D341Med (cell line): ENCODE data around the gene PAM.

Source experiments
- DNase-seq: peaks from one replicate; pipeline ENCODE4 v3.0.0; 2012; ENCODE audit warnings: low spot score

The PAM gene

GRCh38 chr5:102815084-102815483 lies 60.0 kb downstream of the PAM start:
- DNase-seq = no peak

- DNase-seq = no peak
Observed at GRCh38 chr5:102815540-102816332, 60.6 kb downstream of the PAM start.

GRCh38 chr5:102818345-102818744 lies 63.2 kb downstream of the PAM start:
- DNase-seq = no peak

GRCh38 chr5:102818934-102819333 lies 63.8 kb downstream of the PAM start:
- DNase-seq = no peak

GRCh38 chr5:102819634-102820033 lies 64.5 kb downstream of the PAM start:
- peak; percentile 25 for DNase-seq

GRCh38 chr5:102823441-102823874 lies 68.4 kb downstream of the PAM start:
- no peak for DNase-seq

GRCh38 chr5:102826629-102827028 lies 71.5 kb downstream of the PAM start:
- no peak for DNase-seq

GRCh38 chr5:102830241-102830640 lies 75.1 kb downstream of the PAM start:
- no peak for DNase-seq

- no peak for DNase-seq
Observed at GRCh38 chr5:102832445-102832844, 77.3 kb downstream of the PAM start.

GRCh38 chr5:102833146-102833545 lies 78.0 kb downstream of the PAM start:
- no peak for DNase-seq

- no peak for DNase-seq
Observed at GRCh38 chr5:102834438-102834964, 79.4 kb downstream of the PAM start.

- no peak for DNase-seq
Observed at GRCh38 chr5:102835717-102836116, 80.6 kb downstream of the PAM start.

- no peak for DNase-seq
Observed at GRCh38 chr5:102841021-102841420, 85.9 kb downstream of the PAM start.

GRCh38 chr5:102843997-102844396 lies 88.9 kb downstream of the PAM start:
- no peak for DNase-seq

- no peak for DNase-seq
Observed at GRCh38 chr5:102845041-102845440, 89.9 kb downstream of the PAM start.

- no peak for DNase-seq
Observed at GRCh38 chr5:102850503-102850902, 95.4 kb downstream of the PAM start.

GRCh38 chr5:102853680-102854079 lies 98.6 kb downstream of the PAM start:
- no peak for DNase-seq

GRCh38 chr5:102855681-102856388 lies 100.7 kb downstream of the PAM start:
- no peak for DNase-seq

- no peak for DNase-seq
Observed at GRCh38 chr5:102856389-102856777, 101.3 kb downstream of the PAM start.

- DNase-seq = no peak
Observed at GRCh38 chr5:102857076-102857818, 102.1 kb downstream of the PAM start.

GRCh38 chr5:102858221-102858620 lies 103.1 kb downstream of the PAM start:
- no peak for DNase-seq

- no peak for DNase-seq
Observed at GRCh38 chr5:102858808-102859207, 103.7 kb downstream of the PAM start.

GRCh38 chr5:102860035-102860434 lies 104.9 kb downstream of the PAM start:
- no peak for DNase-seq
